NB4 (cell line): ENCODE measurements around the gene HOXC5.

Experiments
- CTCF ChIP-seq: IDR thresholded peaks from one replicate; pipeline ENCODE4 v1.5.1; 2012; ENCODE audit warnings: low read depth, low read length
- MYC ChIP-seq: IDR thresholded peaks from 2 replicates; pipeline ENCODE4 v1.6.1; 2011; ENCODE audit warnings: low read depth, low read length
- POLR2A ChIP-seq: IDR thresholded peaks from 2 replicates; pipeline ENCODE4 v1.6.1; 2011; ENCODE audit warnings: mild to moderate bottlenecking; ENCODE audit not compliant: insufficient read length; ENCODE audit errors: extremely low read depth
- TF ChIP-seq, protein P1 (sequence below): IDR thresholded peaks from 2 replicates; pipeline ENCODE4 v1.6.1; 2011; ENCODE audit warnings: low read depth, low read length

- TF ChIP-seq CTCF (no peak), POLR2A (no peak), MYC (no peak)
- TF ChIP-seq, protein P1, sequence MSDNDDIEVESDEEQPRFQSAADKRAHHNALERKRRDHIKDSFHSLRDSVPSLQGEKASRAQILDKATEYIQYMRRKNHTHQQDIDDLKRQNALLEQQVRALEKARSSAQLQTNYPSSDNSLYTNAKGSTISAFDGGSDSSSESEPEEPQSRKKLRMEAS: no peak
These were observed 27.5 kb downstream of the HOXC5 start for GRCh38 chr12:54060174-54060974.
